Caco-2 (cell line): ENCODE results near the gene DNAAF5. TPM values are rescaled to one million over a fixed set of nuclear protein-coding genes. Genes with fewer than 3 reads are reported as not detected.
A peak's percentile ranks its signal among the peaks of the same experiment; 100 is the strongest.

Experiments used
- BruUV-seq: library from RNA; stranded (reverse); fragments of 400-500 nt; replicated peaks from 2 replicates; lab custom pipeline; 2021; lab: Mats Ljungman, UMichigan
- CTCF ChIA-PET: fragments of 300-600 bp; sonication (Branson Sonifier 250); formaldehyde crosslinking; loops from one replicate; lab custom pipeline; 2022; ENCODE audit warnings: antibody characterized with exemption; lab: Charles Lee
- POLR2A ChIA-PET: fragments of 300-600 bp; sonication (Branson Sonifier 250); formaldehyde crosslinking; loops from one replicate; lab custom pipeline; 2022; ENCODE audit warnings: antibody characterized with exemption; lab: Charles Lee
- DNase-seq, 2 experiments: peaks; one replicate each; pipeline versions ENCODE4 v3.0.0 to v3.0.0-alpha.2; 2020 to 2022
- H3K27me3 ChIP-seq: replicated peaks from 2 replicates; pipeline ENCODE4 v1.6.0; 2011; ENCODE audit warnings: low read length; ENCODE audit not compliant: control insufficient read depth, insufficient read depth
- H3K36me3 ChIP-seq: 2 replicates; pipeline ENCODE4 v1.5.1; 2011; ENCODE audit warnings: low read length; ENCODE audit not compliant: control insufficient read depth, insufficient read depth
- H3K4me1 ChIP-seq: fragments of 250-450 bp; sonication (Bioruptor Pico); 2 replicates; pipeline ENCODE4 v1.5.1; 2020; ENCODE audit warnings: mild to moderate bottlenecking
- H3K4me3 ChIP-seq: 2 replicates; pipeline ENCODE4 v1.5.1; 2011; ENCODE audit warnings: low read depth, mild to moderate bottlenecking, control low read depth, low read length
- H3K9me3 ChIP-seq: fragments of 250-450 bp; sonication (Bioruptor Pico); 2 replicates; pipeline ENCODE4 v1.5.1; 2020; ENCODE audit warnings: mild to moderate bottlenecking, moderate library complexity
- H3K27ac Mint-ChIP-seq: one replicate; pipeline ENCODE4 v1.8.0; 2022; ENCODE audit warnings: mixed read lengths; ENCODE audit not compliant: unreplicated experiment
- H3K27me3 Mint-ChIP-seq: one replicate; pipeline ENCODE4 v1.8.0; 2022; ENCODE audit warnings: mixed read lengths; ENCODE audit not compliant: insufficient read depth, unreplicated experiment
- H3K36me3 Mint-ChIP-seq: one replicate; pipeline ENCODE4 v1.8.0; 2022; ENCODE audit warnings: mild to moderate bottlenecking, mixed read lengths; ENCODE audit not compliant: insufficient read depth, unreplicated experiment
- H3K4me1 Mint-ChIP-seq: one replicate; pipeline ENCODE4 v1.8.0; 2022; ENCODE audit warnings: low read depth, mixed read lengths; ENCODE audit not compliant: unreplicated experiment
- H3K4me3 Mint-ChIP-seq: one replicate; pipeline ENCODE4 v1.8.0; 2022; ENCODE audit warnings: mild to moderate bottlenecking, moderate library complexity, mixed read lengths; ENCODE audit not compliant: unreplicated experiment
- H3K9me3 Mint-ChIP-seq: one replicate; pipeline ENCODE4 v1.8.0; 2022; ENCODE audit warnings: mixed read lengths; ENCODE audit not compliant: unreplicated experiment
- CTCF ChIP-seq, 2 experiments: fragments of 200-600 bp in 1 of 2; IDR thresholded peaks; 1 replicate in 1 of 2; 2 replicates in 1 of 2; pipeline versions ENCODE4 v1.5.1 to v1.8.0; 2011 to 2022; ENCODE audit warnings: antibody characterized with exemption in 1 of 2, control low read depth in 1 of 2, inconsistent platforms in 1 of 2, low read depth in 1 of 2, low read length in 1 of 2, mild to moderate bottlenecking in 1 of 2, moderate library complexity in 1 of 2; ENCODE audit not compliant: insufficient read depth in 1 of 2, severe bottlenecking in 1 of 2, unreplicated experiment in 1 of 2
- intact Hi-C: fragments of 100-400 bp; cut with micrococcal nuclease; formaldehyde crosslinking; loops from one replicate; pipeline ENCODE4 v1.10.0; 2022; ENCODE audit not compliant: unreplicated experiment
- total RNA-seq: library from RNA; stranded (reverse); gene quantifications from 2 replicates; pipeline ENCODE4 v1.2.3, GENCODE V29; 2022

DNAAF5 gene
- total RNA-seq, 1 experiment from 2014 or later = 51.4 TPM

GRCh38 chr7:732556-732955 lies 6.1 kb downstream of the DNAAF5 start:
- TF ChIP-seq CTCF (IDR thresholded peaks at IDR 0.05; ENCODE audit: insufficient read depth in 1 of 2, low read depth in 1 of 2, low read length in 1 of 2, severe bottlenecking in 1 of 2, unreplicated experiment in 1 of 2) = no peak
- POLR2A ChIA-PET = no interaction called here
- CTCF ChIA-PET = no interaction called here
- H3K9me3 Mint-ChIP-seq = no peaks in the 10 kb centered on the region
- peaks cover 4% of the 10 kb centered on the region; the same call in 1 of the 2 replicates for H3K36me3 ChIP-seq
- no peak for DNase-seq
- H3K4me3 ChIP-seq = no peak overlapping the region
- 0 out of 2 replicates have a peak, but pooled peaks cover 3% of the 10 kb centered on the region for H3K4me1 ChIP-seq
- H3K27me3 Mint-ChIP-seq = no peaks in the 10 kb centered on the region
- intact Hi-C loops = no loop called here
- BruUV-seq = no TSS peak
- no peak overlapping the region for H3K27ac Mint-ChIP-seq
- H3K9me3 ChIP-seq = peaks cover 12% of the 10 kb centered on the region
- H3K4me1 Mint-ChIP-seq = peaks cover 2% of the 10 kb centered on the region
- peaks cover 18% of the 10 kb centered on the region for H3K36me3 Mint-ChIP-seq
- H3K4me3 Mint-ChIP-seq = no peak overlapping the region
- H3K27me3 ChIP-seq = no peaks in the 10 kb centered on the region

- POLR2A ChIA-PET = no interaction called here
- no TSS peak for BruUV-seq
- no peak overlapping the region for H3K4me3 Mint-ChIP-seq
- peaks cover 12% of the 10 kb centered on the region for H3K9me3 ChIP-seq
- no peaks in the 10 kb centered on the region for H3K27me3 ChIP-seq
- DNase-seq = no peak
- intact Hi-C loops = no loop called here
- no peaks in the 10 kb centered on the region for H3K27me3 Mint-ChIP-seq
- H3K4me1 ChIP-seq = 0 out of 2 replicates have a peak, but pooled peaks cover 3% of the 10 kb centered on the region
- peaks cover 9% of the 10 kb centered on the region for H3K4me1 Mint-ChIP-seq
- H3K36me3 Mint-ChIP-seq = peaks cover 21% of the 10 kb centered on the region
- CTCF ChIA-PET = no interaction called here
- H3K9me3 Mint-ChIP-seq = no peaks in the 10 kb centered on the region
- no peak for TF ChIP-seq CTCF (IDR thresholded peaks at IDR 0.05; ENCODE audit: insufficient read depth in 1 of 2, low read depth in 1 of 2, low read length in 1 of 2, severe bottlenecking in 1 of 2, unreplicated experiment in 1 of 2)
- peaks cover 4% of the 10 kb centered on the region; the same call in 1 of the 2 replicates for H3K36me3 ChIP-seq
- H3K27ac Mint-ChIP-seq = no peak overlapping the region
- H3K4me3 ChIP-seq = no peak overlapping the region
These were observed 7.7 kb downstream of the DNAAF5 start for GRCh38 chr7:734214-734613.

GRCh38 chr7:734808-735207 lies 8.3 kb downstream of the DNAAF5 start:
- Mint-ChIP-seq H3K4me3 (no peak overlapping the region), H3K36me3 (peaks cover 18% of the 10 kb centered on the region), H3K27me3 (no peaks in the 10 kb centered on the region), H3K27ac (no peak overlapping the region), H3K9me3 (no peaks in the 10 kb centered on the region), H3K4me1 (peaks cover 9% of the 10 kb centered on the region)
- intact Hi-C loops = no loop called here
- no peak overlapping the region for H3K4me3 ChIP-seq
- no TSS peak for BruUV-seq
- CTCF ChIA-PET = no interaction called here
- POLR2A ChIA-PET = no interaction called here
- H3K36me3 ChIP-seq = peaks cover 4% of the 10 kb centered on the region; the same call in 1 of the 2 replicates
- no peak for TF ChIP-seq CTCF (IDR thresholded peaks at IDR 0.05; ENCODE audit: insufficient read depth in 1 of 2, low read depth in 1 of 2, low read length in 1 of 2, severe bottlenecking in 1 of 2, unreplicated experiment in 1 of 2)
- H3K4me1 ChIP-seq = 0 out of 2 replicates have a peak, but pooled peaks cover 2% of the 10 kb centered on the region
- peak in 1 of 2 experiments; percentile 14 for DNase-seq
- H3K9me3 ChIP-seq = peaks cover 12% of the 10 kb centered on the region
- no peaks in the 10 kb centered on the region for H3K27me3 ChIP-seq
